HepG2 (cell line): ENCODE data around the gene ZCCHC24. TPM values are rescaled to one million over a fixed set of nuclear protein-coding genes. Genes with fewer than 3 reads are reported as not detected.

Experiments used
- ATAC-seq: fragments of 200-7000 bp; cut with Tn5 transposase; 3 replicates; pipeline ENCODE4 v1.9.1; 2020; ENCODE audit warnings: mild to moderate bottlenecking, moderate library complexity
- BruUV-seq: library from RNA; stranded (reverse); fragments of 400-500 nt; replicated peaks from 2 replicates; lab custom pipeline; 2021; lab: Mats Ljungman, UMichigan
- CTCF ChIA-PET: fragments of 300-600 bp; formaldehyde crosslinking; extraction: SDS; loops from one replicate; lab custom pipeline; 2021; ENCODE audit warnings: low total read pairs, inconsistent platforms, low intra/inter-chr PET ratio; lab: Yijun Ruan, JAX
- POLR2A ChIA-PET: fragments of 350-600 bp; sonication (Branson Sonifier 250); formaldehyde crosslinking; loops from one replicate; lab custom pipeline; 2020; ENCODE audit warnings: antibody characterized with exemption, inconsistent platforms; lab: Yijun Ruan, JAX
- DNase-seq: peaks from one replicate; pipeline ENCODE4 v3.0.0-alpha.2; 2015; ENCODE audit warnings: low spot score
- FAIRE-seq: peaks from 3 replicates; lab custom pipeline; 2011; peaks lifted over from hg19 to GRCh38; lab: Jason Lieb, UNC
- H2AFZ ChIP-seq: one replicate; pipeline ENCODE4 v1.6.1; 2011; ENCODE audit warnings: low read length, inconsistent platforms
- H3K27ac ChIP-seq: fragments of 300-600 bp; 3 replicates; pipeline ENCODE4 v1.8.0; 2011; ENCODE audit warnings: mixed run types, mild to moderate bottlenecking, mixed read lengths, low read length, inconsistent platforms; ENCODE audit not compliant: insufficient read depth; ENCODE audit errors: extremely low read length
- H3K27me3 ChIP-seq, 2 experiments: fragments of 200-600 bp in 1 of 2; 2 replicates in 1 of 2; 3 replicates in 1 of 2; pipeline versions ENCODE4 v1.6.0 to v1.8.0; 2011; ENCODE audit warnings: low read length in 2 of 2, mild to moderate bottlenecking in 2 of 2, moderate library complexity in 2 of 2, inconsistent platforms in 1 of 2; ENCODE audit not compliant: insufficient read depth in 2 of 2, control insufficient read depth in 1 of 2
- H3K36me3 ChIP-seq, 2 experiments: fragments of 200-600 bp in 1 of 2; replicated peaks in 1 of 2; 2 replicates in 1 of 2; 3 replicates in 1 of 2; pipeline versions ENCODE4 v1.5.1 to v1.8.0; 2011; ENCODE audit warnings: low read length in 2 of 2, inconsistent platforms in 1 of 2; ENCODE audit not compliant: insufficient read depth in 2 of 2, control insufficient read depth in 1 of 2
- H3K4me1 ChIP-seq: 2 replicates; pipeline ENCODE4 v1.5.1; 2012; ENCODE audit warnings: low read length, inconsistent platforms; ENCODE audit not compliant: insufficient read depth
- H3K4me2 ChIP-seq: 2 replicates; pipeline ENCODE4 v1.6.0; 2011; ENCODE audit warnings: low read depth, low read length, inconsistent platforms
- H3K4me3 ChIP-seq, 3 experiments: fragments of 200-600 bp in 1 of 3; sonication (generic), shearing (Covaris generic) in 1 of 3; replicated peaks in 1 of 3; 2 replicates each; pipeline ENCODE4 v1.5.1; 2011 to 2016; ENCODE audit warnings: low read length in 3 of 3, inconsistent platforms in 2 of 3, low read depth in 2 of 3, mild to moderate bottlenecking in 2 of 3, control low read depth in 1 of 3, mixed read lengths in 1 of 3; ENCODE audit not compliant: insufficient read depth in 1 of 3
- H3K79me2 ChIP-seq: one replicate; pipeline ENCODE4 v1.6.1; 2011; ENCODE audit warnings: low read length, inconsistent platforms; ENCODE audit not compliant: insufficient read depth
- H3K9ac ChIP-seq: 2 replicates; pipeline ENCODE4 v1.6.0; 2011; ENCODE audit warnings: mild to moderate bottlenecking, low read depth, low read length, inconsistent platforms; ENCODE audit not compliant: insufficient read depth
- H3K9me3 ChIP-seq: 2 replicates; pipeline ENCODE4 v1.5.1; 2012; ENCODE audit warnings: mild to moderate bottlenecking, low read length
- H4K20me1 ChIP-seq: 2 replicates; pipeline ENCODE4 v1.6.0; 2011; ENCODE audit warnings: inconsistent platforms, mild to moderate bottlenecking, low read length, moderate library complexity; ENCODE audit not compliant: insufficient read depth
- CREM ChIP-seq, 2 experiments: sonication (generic) in 1 of 2; formaldehyde crosslinking in 1 of 2; IDR thresholded peaks; 2 replicates each; pipeline versions ENCODE4 v1.4.0 to v1.6.1; 2016 to 2020; ENCODE audit warnings: antibody characterized with exemption in 1 of 2, mild to moderate bottlenecking in 1 of 2, missing genetic modification reagents in 1 of 2
- GLI4 ChIP-seq: sonication (generic); formaldehyde crosslinking; IDR thresholded peaks from 2 replicates; pipeline ENCODE4 v1.5.1; 2020; ENCODE audit warnings: missing genetic modification reagents, mild to moderate bottlenecking, moderate library complexity, borderline replicate concordance
- MED1 ChIP-seq: sonication (generic); formaldehyde crosslinking; IDR thresholded peaks from 2 replicates; pipeline ENCODE4 v1.4.0; 2020; ENCODE audit warnings: missing genetic modification reagents
- MIER3 ChIP-seq: IDR thresholded peaks from 2 replicates; pipeline ENCODE4 v1.6.1; 2016; ENCODE audit warnings: missing compliant biosample characterization, borderline replicate concordance
- MZF1 ChIP-seq: sonication (generic); formaldehyde crosslinking; IDR thresholded peaks from 2 replicates; pipeline ENCODE4 v1.8.1; 2023; ENCODE audit warnings: mild to moderate bottlenecking, missing genetic modification reagents, borderline replicate concordance
- NR3C1 ChIP-seq: sonication (generic); formaldehyde crosslinking; IDR thresholded peaks from 2 replicates; pipeline ENCODE4 v1.4.0; 2020; ENCODE audit warnings: missing genetic modification reagents
- RXRB ChIP-seq: IDR thresholded peaks from 2 replicates; pipeline ENCODE4 v1.6.1; 2016; ENCODE audit warnings: borderline replicate concordance, missing genetic modification reagents, missing compliant biosample characterization
- SOX5 ChIP-seq: IDR thresholded peaks from 2 replicates; pipeline ENCODE4 v1.6.1; 2016; ENCODE audit warnings: borderline replicate concordance
- ZFP36L1 ChIP-seq: sonication (generic); formaldehyde crosslinking; IDR thresholded peaks from 2 replicates; pipeline ENCODE4 v1.8.0; 2022; ENCODE audit warnings: mild to moderate bottlenecking, missing genetic modification reagents, moderate library complexity
- ZMYM3 ChIP-seq: sonication (generic); formaldehyde crosslinking; IDR thresholded peaks from 2 replicates; pipeline ENCODE4 v1.5.1; 2020; ENCODE audit warnings: mild to moderate bottlenecking, missing genetic modification reagents
- ZNF121 ChIP-seq: sonication (generic); formaldehyde crosslinking; IDR thresholded peaks from 2 replicates; pipeline ENCODE4 v1.5.0; 2020; ENCODE audit warnings: mild to moderate bottlenecking, missing genetic modification reagents
- ZNF138 ChIP-seq: sonication (generic); formaldehyde crosslinking; IDR thresholded peaks from 2 replicates; pipeline ENCODE4 v1.5.0; 2020; ENCODE audit warnings: mild to moderate bottlenecking, low read depth, missing genetic modification reagents
- ZNF652 ChIP-seq: IDR thresholded peaks from 2 replicates; pipeline ENCODE4 v1.6.1; 2016; ENCODE audit warnings: low read depth, borderline replicate concordance
- ZNF704 ChIP-seq: sonication (generic); formaldehyde crosslinking; IDR thresholded peaks from 2 replicates; pipeline ENCODE4 v1.8.1; 2023; ENCODE audit warnings: mild to moderate bottlenecking, inconsistent platforms, moderate library complexity, missing genetic modification reagents, borderline replicate concordance
- ZNF879 ChIP-seq: sonication (generic); formaldehyde crosslinking; IDR thresholded peaks from 2 replicates; pipeline ENCODE4 v1.8.1; 2023; ENCODE audit warnings: missing genetic modification reagents
- ZSCAN30 ChIP-seq: sonication (generic); formaldehyde crosslinking; IDR thresholded peaks from 2 replicates; pipeline ENCODE4 v1.5.0; 2020; ENCODE audit warnings: mild to moderate bottlenecking, missing genetic modification reagents
- WGBS: methylation state at CpG from one replicate; pipeline ENCODE4 v1.1.6; 2017; ENCODE audit warnings: low lambda C conversion rate; 5-methylcytosine and 5-hydroxymethylcytosine counted together
- in situ Hi-C: cut with HindIII; loops from 2 replicates; pipeline ENCODE4 v1.10.0; 2017; ENCODE audit warnings: low pct_unique_long_range_greater_than_20kb; ENCODE audit not compliant: extremely low pct_ligation_motif_present
- intact Hi-C: fragments of 100-400 bp; cut with micrococcal nuclease; formaldehyde crosslinking; loops from one replicate; pipeline ENCODE4 v1.10.0; 2022; ENCODE audit not compliant: unreplicated experiment
- polyA plus RNA-seq, 8 experiments: library from polyadenylated mRNA; depleted of rRNA in 3 of 8; stranded (reverse) in 7 of 8; unstranded in 1 of 8; fragments of >200 nt; fragmentation: Illumina TruSeq in 4 of 8; extraction: Trizol in 4 of 8; gene quantifications; 2 replicates each; pipeline versions ENCODE4 v1.2.1 to v1.2.3, GENCODE V29; 2011 to 2016; ENCODE audit warnings: low read depth in 4 of 8, missing spikeins in 1 of 8, mixed read lengths in 1 of 8; ENCODE audit not compliant: insufficient read depth in 1 of 8
- total RNA-seq, 5 experiments: library from RNA; depleted of rRNA; stranded (reverse); fragments of >200 nt; fragmentation: Illumina TruSeq; extraction: Trizol; gene quantifications; 2 replicates each; pipeline ENCODE4 v1.2.3, GENCODE V29; 2016; ENCODE audit warnings: low read depth in 1 of 5
- TF ChIP-seq, protein P1 (sequence below): sonication (generic); formaldehyde crosslinking; IDR thresholded peaks from 2 replicates; pipeline ENCODE4 v1.5.0; 2020; ENCODE audit warnings: mild to moderate bottlenecking, missing genetic modification reagents

ZCCHC24 gene
- total and polyA plus RNA-seq, 2 of the 13 experiments (the other 11 are each of a cell fraction or from before 2014, with no cell fraction given): 3.1 to 7.9 TPM

DNA sequence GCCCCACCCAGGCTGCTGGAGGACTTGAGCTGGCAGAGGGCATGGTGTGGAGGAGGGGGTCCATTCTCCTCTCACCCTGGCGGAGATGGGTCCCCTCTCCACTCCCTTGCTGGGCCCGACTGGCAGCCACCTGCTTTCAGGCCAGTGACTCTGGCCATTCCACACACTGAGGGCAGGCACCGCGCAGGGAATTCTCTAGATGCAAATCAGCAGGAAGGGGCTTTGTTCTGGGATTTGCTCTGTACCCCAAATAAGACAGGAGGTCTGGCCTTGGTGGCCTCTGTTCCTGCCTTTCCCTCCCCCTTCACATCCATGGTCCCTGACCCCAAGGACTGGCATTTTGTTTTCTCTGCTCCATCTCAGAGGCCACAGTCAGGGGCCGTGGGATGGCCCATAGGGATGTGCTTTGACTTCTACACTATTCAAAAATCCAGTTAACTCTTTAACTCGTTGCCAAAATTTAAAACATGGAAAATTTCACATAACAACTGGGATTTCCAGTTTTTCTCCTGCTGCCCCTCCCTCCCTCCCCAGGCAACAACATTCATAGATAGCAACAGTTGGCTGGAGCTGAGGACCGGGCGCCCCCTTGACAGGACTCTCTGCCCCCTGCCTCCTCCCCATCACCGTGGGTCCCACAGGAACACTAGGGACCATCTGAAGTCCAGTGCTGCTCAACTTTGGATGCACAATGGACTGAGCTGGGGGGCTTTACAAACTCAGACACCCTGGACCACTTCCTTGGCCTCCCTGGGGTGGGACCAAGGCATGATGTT lies 64.3 kb downstream of the ZCCHC24 start:
- no peaks in the 10 kb centered on the region for H4K20me1 ChIP-seq
- DNase-seq (no peak), ATAC-seq (0 out of 3 replicates have a peak, but pooled peaks have one; percentile 1), FAIRE-seq (no peak)
- ChIA-PET POLR2A (interaction anchor here (1.6 to 2.2 kb wide), 2 partner anchors 44 to 87 kb away, joined by 6 to 8 read pairs; no protein-coding TSS in a partner anchor), CTCF (no interaction called here)
- peak overlapping the region; percentile 97 for H3K4me2 ChIP-seq
- H3K9me3 ChIP-seq: no peaks in the 10 kb centered on the region
- WGBS: 51% methylated on average over 6 of the region's 9 CpGs
- no peaks in the 10 kb centered on the region for H3K36me3 ChIP-seq
- H2AFZ ChIP-seq: no peak overlapping the region
- H3K79me2 ChIP-seq: no peaks in the 10 kb centered on the region
- no peaks in the 10 kb centered on the region for H3K27me3 ChIP-seq
- peaks cover 57% of the 10 kb centered on the region for H3K4me1 ChIP-seq
- BruUV-seq: no TSS peak
- intact Hi-C loops (loop anchor here (1.0 kb wide), 1 partner anchor 43 kb away; no protein-coding TSS in a partner anchor), in situ Hi-C loops (no loop called here)
- peak overlapping the region; percentile 63 for H3K9ac ChIP-seq
- H3K27ac ChIP-seq: peak overlapping the region; percentile 95
- H3K4me3 ChIP-seq: peak overlapping the region in 1 of 3 experiments; percentile 90; a peak in 2 of 6 replicates
- TF ChIP-seq NR3C1 (CRISPR knock-in tag) (no peak), ZNF652 (CRISPR knock-in tag) (peak; percentile 67; the same call in 1 of the 2 replicates), RXRB (CRISPR knock-in tag) (no peak), ZFP36L1 (no peak), ZNF879 (CRISPR knock-in tag) (peak; percentile 11; the same call in 1 of the 2 replicates), MIER3 (CRISPR knock-in tag) (no peak), SOX5 (CRISPR knock-in tag) (peak; percentile 9; the same call in 1 of the 2 replicates), CREM (IDR thresholded peaks at IDR 0.05) (no peak), CREM (CRISPR knock-in tag; IDR thresholded peaks at IDR 0.05) (no peak), GLI4 (no peak), ZSCAN30 (CRISPR knock-in tag) (no peak), MED1 (CRISPR knock-in tag) (peak; percentile 33), MZF1 (no peak), ZMYM3 (CRISPR knock-in tag) (no peak), ZNF704 (CRISPR knock-in tag) (no peak), ZNF138 (CRISPR knock-in tag) (no peak), ZNF121 (no peak)
- TF ChIP-seq, protein P1, sequence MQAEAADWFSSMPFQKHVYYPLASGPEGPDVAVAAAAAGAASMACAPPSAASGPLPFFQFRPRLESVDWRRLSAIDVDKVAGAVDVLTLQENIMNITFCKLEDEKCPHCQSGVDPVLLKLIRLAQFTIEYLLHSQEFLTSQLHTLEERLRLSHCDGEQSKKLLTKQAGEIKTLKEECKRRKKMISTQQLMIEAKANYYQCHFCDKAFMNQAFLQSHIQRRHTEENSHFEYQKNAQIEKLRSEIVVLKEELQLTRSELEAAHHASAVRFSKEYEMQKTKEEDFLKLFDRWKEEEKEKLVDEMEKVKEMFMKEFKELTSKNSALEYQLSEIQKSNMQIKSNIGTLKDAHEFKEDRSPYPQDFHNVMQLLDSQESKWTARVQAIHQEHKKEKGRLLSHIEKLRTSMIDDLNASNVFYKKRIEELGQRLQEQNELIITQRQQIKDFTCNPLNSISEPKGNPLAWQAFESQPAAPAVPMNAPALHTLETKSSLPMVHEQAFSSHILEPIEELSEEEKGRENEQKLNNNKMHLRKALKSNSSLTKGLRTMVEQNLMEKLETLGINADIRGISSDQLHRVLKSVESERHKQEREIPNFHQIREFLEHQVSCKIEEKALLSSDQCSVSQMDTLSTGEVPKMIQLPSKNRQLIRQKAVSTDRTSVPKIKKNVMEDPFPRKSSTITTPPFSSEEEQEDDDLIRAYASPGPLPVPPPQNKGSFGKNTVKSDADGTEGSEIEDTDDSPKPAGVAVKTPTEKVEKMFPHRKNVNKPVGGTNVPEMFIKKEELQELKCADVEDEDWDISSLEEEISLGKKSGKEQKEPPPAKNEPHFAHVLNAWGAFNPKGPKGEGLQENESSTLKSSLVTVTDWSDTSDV: 0 out of 2 replicates have a peak, but pooled peaks have one; percentile 5
